Measurements from ENCODE around the gene WDR89.
"Not testable (repeated sequence)": the region's sequence is repeated elsewhere in the genome, so short reads cannot be mapped to it uniquely, and the experiment has no call there.

WDR89 gene

DNA sequence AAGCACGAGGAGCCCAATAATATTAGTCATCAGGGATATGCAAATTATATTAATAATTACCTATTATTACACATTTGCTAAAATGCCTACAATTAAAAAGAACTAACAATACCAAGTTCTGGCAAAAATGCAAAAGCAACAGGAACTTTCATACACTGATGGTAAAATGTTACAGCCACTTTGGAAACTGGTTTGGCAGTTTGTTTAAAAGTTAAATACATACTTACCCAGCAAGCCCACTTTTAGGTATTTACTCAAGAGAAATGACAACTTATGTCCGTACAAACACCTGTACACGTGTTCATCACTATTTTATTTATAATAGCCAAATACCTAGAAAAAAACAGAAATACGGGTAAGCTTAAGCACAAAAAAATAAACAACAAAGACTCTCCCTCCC lies 17.0 kb downstream of the WDR89 start:
- Histone ChIP-seq H3K27ac (ENCODE audit: low read depth, low read length) (no peak overlapping the region), H3K36me3 (ENCODE audit: low read length) (peaks cover 12% of the 10 kb centered on the region), H3K9me2 (replicated peaks; ENCODE audit: insufficient read depth, low read length) (no peaks in the 10 kb centered on the region), H3K9ac (ENCODE audit: low read length) (no peak overlapping the region), H4K20me1 (ENCODE audit: low read depth, low read length) (no peaks in the 10 kb centered on the region), H3K27me3 (ENCODE audit: low read length) (no peaks in the 10 kb centered on the region), H3K79me2 (ENCODE audit: insufficient read depth, low read length) (peaks cover 50% of the 10 kb centered on the region), H3K9me3 (ENCODE audit: insufficient read depth, low read length) (no peaks in the 10 kb centered on the region), H3K4me3 (ENCODE audit: insufficient read depth, low read length, poor library complexity, severe bottlenecking) (no peak overlapping the region), H2AFZ (ENCODE audit: low read depth, low read length, severe bottlenecking) (no peak overlapping the region), H3K4me2 (ENCODE audit: low read depth, low read length, poor library complexity, severe bottlenecking) (no peak overlapping the region), H3F3A (ENCODE audit: insufficient read depth) (peaks cover 5% of the 10 kb centered on the region; the same call in 1 of the 2 replicates)
- TF ChIP-seq, protein P1, sequence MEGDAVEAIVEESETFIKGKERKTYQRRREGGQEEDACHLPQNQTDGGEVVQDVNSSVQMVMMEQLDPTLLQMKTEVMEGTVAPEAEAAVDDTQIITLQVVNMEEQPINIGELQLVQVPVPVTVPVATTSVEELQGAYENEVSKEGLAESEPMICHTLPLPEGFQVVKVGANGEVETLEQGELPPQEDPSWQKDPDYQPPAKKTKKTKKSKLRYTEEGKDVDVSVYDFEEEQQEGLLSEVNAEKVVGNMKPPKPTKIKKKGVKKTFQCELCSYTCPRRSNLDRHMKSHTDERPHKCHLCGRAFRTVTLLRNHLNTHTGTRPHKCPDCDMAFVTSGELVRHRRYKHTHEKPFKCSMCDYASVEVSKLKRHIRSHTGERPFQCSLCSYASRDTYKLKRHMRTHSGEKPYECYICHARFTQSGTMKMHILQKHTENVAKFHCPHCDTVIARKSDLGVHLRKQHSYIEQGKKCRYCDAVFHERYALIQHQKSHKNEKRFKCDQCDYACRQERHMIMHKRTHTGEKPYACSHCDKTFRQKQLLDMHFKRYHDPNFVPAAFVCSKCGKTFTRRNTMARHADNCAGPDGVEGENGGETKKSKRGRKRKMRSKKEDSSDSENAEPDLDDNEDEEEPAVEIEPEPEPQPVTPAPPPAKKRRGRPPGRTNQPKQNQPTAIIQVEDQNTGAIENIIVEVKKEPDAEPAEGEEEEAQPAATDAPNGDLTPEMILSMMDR (IDR thresholded peaks at IDR 0.05; ENCODE audit: insufficient read depth, low read length, poor library complexity, severe bottlenecking), result no peak
- no peak for TF ChIP-seq EZH2phosphoT487 (conservative IDR thresholded peaks at IDR 0.05; ENCODE audit: low read length)

DNA sequence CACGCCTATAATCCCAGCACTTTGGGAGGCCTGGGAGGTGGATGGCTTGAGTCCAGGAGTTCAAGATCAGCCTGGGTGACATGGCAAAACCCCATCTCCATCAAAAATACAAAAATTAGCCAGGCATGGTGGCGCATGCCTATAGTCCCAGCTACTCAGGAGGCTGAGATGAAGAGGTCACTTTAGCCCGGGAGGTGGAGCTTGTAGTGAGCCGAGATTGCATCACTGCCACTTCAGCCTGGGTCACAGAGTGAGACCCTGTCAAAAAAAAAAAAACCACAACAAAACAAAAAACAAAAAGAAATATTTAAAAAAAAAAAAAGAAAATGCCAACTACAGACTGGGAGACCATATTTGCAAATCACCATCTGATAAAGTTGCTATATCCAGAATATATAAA lies 17.5 kb downstream of the WDR89 start:
- H3K36me3 ChIP-seq (ENCODE audit: low read length), result peaks cover 15% of the 10 kb centered on the region
- no peaks in the 10 kb centered on the region for H3K9me3 ChIP-seq (ENCODE audit: insufficient read depth, low read length)
- TF ChIP-seq, protein P1 (IDR thresholded peaks at IDR 0.05; ENCODE audit: insufficient read depth, low read length, poor library complexity, severe bottlenecking), result no peak
- no peak for TF ChIP-seq EZH2phosphoT487 (conservative IDR thresholded peaks at IDR 0.05; ENCODE audit: low read length)
- peaks cover 5% of the 10 kb centered on the region; the same call in 1 of the 2 replicates for H3F3A ChIP-seq (ENCODE audit: insufficient read depth)
- H4K20me1 ChIP-seq (ENCODE audit: low read depth, low read length), result no peaks in the 10 kb centered on the region
- H2AFZ ChIP-seq (ENCODE audit: low read depth, low read length, severe bottlenecking), result no peak overlapping the region
- no peak overlapping the region for H3K4me2 ChIP-seq (ENCODE audit: low read depth, low read length, poor library complexity, severe bottlenecking)
- H3K27ac ChIP-seq (ENCODE audit: low read depth, low read length), result no peak overlapping the region
- no peaks in the 10 kb centered on the region for H3K9me2 ChIP-seq (replicated peaks; ENCODE audit: insufficient read depth, low read length)
- H3K79me2 ChIP-seq (ENCODE audit: insufficient read depth, low read length), result peaks cover 50% of the 10 kb centered on the region
- H3K9ac ChIP-seq (ENCODE audit: low read length), result no peak overlapping the region
- no peaks in the 10 kb centered on the region for H3K27me3 ChIP-seq (ENCODE audit: low read length)
- no peak overlapping the region for H3K4me3 ChIP-seq (ENCODE audit: insufficient read depth, low read length, poor library complexity, severe bottlenecking)

DNA sequence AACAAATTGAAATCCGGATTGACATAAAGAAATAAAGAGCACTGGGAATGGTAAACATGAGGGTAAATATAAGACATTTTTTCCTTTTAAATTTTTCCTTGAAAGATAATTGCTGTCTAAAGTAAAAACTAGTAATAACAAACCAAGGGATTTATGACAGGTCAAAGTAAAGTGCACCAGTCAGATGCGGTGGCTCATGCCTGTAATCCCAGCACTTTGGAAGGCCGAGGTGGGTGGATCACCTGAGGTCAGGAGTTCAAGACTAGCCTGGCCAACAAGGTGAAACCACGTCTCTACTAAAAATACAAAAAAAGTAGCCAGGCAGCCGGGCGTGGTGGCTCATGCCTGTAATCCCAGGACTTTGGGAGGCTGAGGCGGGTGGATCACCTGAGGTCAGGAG lies 19.7 kb downstream of the WDR89 start:
- H2AFZ ChIP-seq (ENCODE audit: low read depth, low read length, severe bottlenecking); H3F3A ChIP-seq (ENCODE audit: insufficient read depth); H3K9me2 ChIP-seq (replicated peaks; ENCODE audit: insufficient read depth, low read length); H3K4me2 ChIP-seq (ENCODE audit: low read depth, low read length, poor library complexity, severe bottlenecking); H4K20me1 ChIP-seq (ENCODE audit: low read depth, low read length); H3K27me3 ChIP-seq (ENCODE audit: low read length); H3K4me3 ChIP-seq (ENCODE audit: insufficient read depth, low read length, poor library complexity, severe bottlenecking); H3K9ac ChIP-seq (ENCODE audit: low read length); H3K27ac ChIP-seq (ENCODE audit: low read depth, low read length); H3K9me3 ChIP-seq (ENCODE audit: insufficient read depth, low read length): not testable (repeated sequence)
- Histone ChIP-seq H3K36me3 (ENCODE audit: low read length) (peaks cover 17% of the 10 kb centered on the region), H3K79me2 (ENCODE audit: insufficient read depth, low read length) (peaks cover 54% of the 10 kb centered on the region)

DNA sequence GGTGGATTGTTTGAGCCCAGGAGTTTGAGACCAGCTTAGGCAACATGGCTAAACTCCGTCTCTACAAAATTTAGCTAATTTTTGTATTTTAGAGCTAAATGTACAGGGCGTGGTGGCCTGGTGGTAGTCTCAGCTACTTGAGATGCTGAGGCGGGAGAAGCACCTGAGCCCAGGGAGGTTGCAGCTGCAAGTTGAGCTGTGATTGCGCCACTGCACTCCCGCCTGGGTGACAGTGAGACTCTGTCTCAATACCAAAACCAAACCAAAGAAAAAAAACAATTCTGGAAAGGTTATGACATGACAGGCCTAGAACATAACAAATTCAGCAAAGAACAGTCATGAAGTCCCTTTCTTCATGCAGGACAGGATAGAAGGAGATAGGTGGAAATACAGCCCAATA lies 25.7 kb downstream of the WDR89 start:
- TF ChIP-seq, protein P1 (IDR thresholded peaks at IDR 0.05; ENCODE audit: insufficient read depth, low read length, poor library complexity, severe bottlenecking), result no peak
- no peak for TF ChIP-seq EZH2phosphoT487 (conservative IDR thresholded peaks at IDR 0.05; ENCODE audit: low read length)
- H3K9me3 ChIP-seq (ENCODE audit: insufficient read depth, low read length), result no peaks in the 10 kb centered on the region
- no peaks in the 10 kb centered on the region for H3F3A ChIP-seq (ENCODE audit: insufficient read depth)
- H3K27me3 ChIP-seq (ENCODE audit: low read length), result no peaks in the 10 kb centered on the region
- peaks cover 5% of the 10 kb centered on the region; the same call in 1 of the 2 replicates for H3K36me3 ChIP-seq (ENCODE audit: low read length)
- H3K27ac ChIP-seq (ENCODE audit: low read depth, low read length), result no peak overlapping the region
- H4K20me1 ChIP-seq (ENCODE audit: low read depth, low read length), result no peaks in the 10 kb centered on the region
- H3K4me3 ChIP-seq (ENCODE audit: insufficient read depth, low read length, poor library complexity, severe bottlenecking), result no peak overlapping the region
- no peak overlapping the region for H3K4me2 ChIP-seq (ENCODE audit: low read depth, low read length, poor library complexity, severe bottlenecking)
- H3K79me2 ChIP-seq (ENCODE audit: insufficient read depth, low read length), result peaks cover 72% of the 10 kb centered on the region
- no peaks in the 10 kb centered on the region for H3K9me2 ChIP-seq (replicated peaks; ENCODE audit: insufficient read depth, low read length)
- no peak overlapping the region for H2AFZ ChIP-seq (ENCODE audit: low read depth, low read length, severe bottlenecking)
- no peak overlapping the region for H3K9ac ChIP-seq (ENCODE audit: low read length)
